GM23338 (cell line): ENCODE data around the gene PAX6.

ENCODE experiments used
- CREB1 ChIP-seq: fragments of 250-450 bp; sonication (Bioruptor Pico); IDR thresholded peaks from 2 replicates; pipeline ENCODE4 v1.5.0; 2020; ENCODE audit warnings: low read depth, mild to moderate bottlenecking, moderate library complexity
- CTCF ChIP-seq, 2 experiments: fragments of 200-600 bp in 1 of 2; sonication (generic) in 1 of 2; conservative IDR thresholded peaks; 2 replicates each; pipeline versions ENCODE4 v1.5.1 to v1.6.1; 2016 to 2017; ENCODE audit warnings: antibody characterized with exemption in 2 of 2, low read depth in 2 of 2, mild to moderate bottlenecking in 2 of 2, moderate library complexity in 1 of 2
- ETS1 ChIP-seq: IDR thresholded peaks from 2 replicates; pipeline ENCODE4 v1.6.1; 2016; ENCODE audit warnings: antibody characterized with exemption
- EZH2 ChIP-seq: fragments of 200-600 bp; sonication (generic); IDR thresholded peaks from one replicate; pipeline ENCODE4 v1.8.0; 2017; ENCODE audit warnings: antibody characterized with exemption, mild to moderate bottlenecking, low read depth; ENCODE audit not compliant: unreplicated experiment
- EZH2phosphoT487 ChIP-seq: fragments of 200-600 bp; sonication (generic); IDR thresholded peaks from one replicate; pipeline ENCODE4 v1.8.1; 2018; ENCODE audit warnings: antibody characterized with exemption; ENCODE audit not compliant: unreplicated experiment
- JUNB ChIP-seq: IDR thresholded peaks from one replicate; pipeline ENCODE4 v1.6.1; 2016; ENCODE audit warnings: antibody characterized with exemption; ENCODE audit not compliant: unreplicated experiment
- POLR2AphosphoS5 ChIP-seq: IDR thresholded peaks from 2 replicates; pipeline ENCODE4 v1.6.1; 2016; ENCODE audit warnings: antibody characterized with exemption, low read depth
- REST ChIP-seq: IDR thresholded peaks from one replicate; pipeline ENCODE4 v1.6.1; 2018; ENCODE audit warnings: antibody characterized with exemption; ENCODE audit not compliant: unreplicated experiment

GRCh38 chr11:31783252-31783651 is 27.9 kb downstream of the PAX6 start:
- TF ChIP-seq EZH2phosphoT487 (no peak), ETS1 (no peak), REST (no peak), CTCF (conservative IDR thresholded peaks at IDR 0.05; ENCODE audit: low read depth in 2 of 2) (no peak), POLR2AphosphoS5 (no peak), EZH2 (no peak), CREB1 (CRISPR knock-in tag) (no peak), JUNB (no peak)
